SU-DHL-6 (cell line): ENCODE results near the gene RAPGEF4.

Source experiments
- H2AFZ ChIP-seq: fragments of 200-600 bp; sonication (generic); 2 replicates; pipeline ENCODE4 v1.6.1; 2014; ENCODE audit warnings: low read depth, mild to moderate bottlenecking, moderate library complexity, mixed read lengths, antibody characterized with exemption, low read length; ENCODE audit not compliant: severe bottlenecking
- H3F3A ChIP-seq: fragments of 200-600 bp; shearing (Covaris generic); 2 replicates; pipeline ENCODE4 v1.6.0; 2016; ENCODE audit warnings: antibody characterized with exemption, mild to moderate bottlenecking; ENCODE audit not compliant: insufficient read depth
- H3K27ac ChIP-seq: fragments of 200-600 bp; sonication (generic); 2 replicates; pipeline ENCODE4 v1.5.1; 2016; ENCODE audit warnings: low read depth, mild to moderate bottlenecking, low read length, moderate library complexity, mixed read lengths
- H3K27me3 ChIP-seq: fragments of 200-600 bp; sonication (generic), shearing (Covaris generic); 2 replicates; pipeline ENCODE4 v1.6.0; 2014; ENCODE audit warnings: mild to moderate bottlenecking, low read length
- H3K36me3 ChIP-seq: fragments of 200-600 bp; sonication (generic); 2 replicates; pipeline ENCODE4 v1.6.1; 2014; ENCODE audit warnings: mild to moderate bottlenecking, low read length, mixed read lengths
- H3K4me2 ChIP-seq: fragments of 300-600, 200-600 bp; shearing (Covaris generic), sonication (generic); 2 replicates; pipeline ENCODE4 v1.6.0; 2014; ENCODE audit warnings: low read length, low read depth, mild to moderate bottlenecking; ENCODE audit not compliant: poor library complexity, severe bottlenecking
- H3K4me3 ChIP-seq: fragments of 200-600 bp; sonication (generic); 2 replicates; pipeline ENCODE4 v1.5.1; 2014; ENCODE audit warnings: antibody characterized with exemption, low read length, mild to moderate bottlenecking, mixed read lengths; ENCODE audit not compliant: insufficient read depth, poor library complexity, severe bottlenecking
- H3K79me2 ChIP-seq: fragments of 200-600 bp; sonication (generic); 2 replicates; pipeline ENCODE4 v1.6.1; 2014; ENCODE audit warnings: mild to moderate bottlenecking, low read length, moderate library complexity; ENCODE audit not compliant: insufficient read depth
- H3K9ac ChIP-seq: fragments of 200-600 bp; sonication (generic); 2 replicates; pipeline ENCODE4 v1.7.0; 2014; ENCODE audit warnings: mild to moderate bottlenecking, low read length
- H3K9me2 ChIP-seq: fragments of 200-600 bp; sonication (generic); replicated peaks from 2 replicates; pipeline ENCODE4 v1.6.1; 2014; ENCODE audit warnings: low read length; ENCODE audit not compliant: insufficient read depth
- H3K9me3 ChIP-seq: fragments of 200-600 bp; sonication (generic); 2 replicates; pipeline ENCODE4 v1.6.1; 2014; ENCODE audit warnings: low read length, mixed read lengths; ENCODE audit not compliant: insufficient read depth
- H4K20me1 ChIP-seq: fragments of 200-600 bp; sonication (generic); 2 replicates; pipeline ENCODE4 v1.6.1; 2014; ENCODE audit warnings: low read depth, mild to moderate bottlenecking, antibody characterized with exemption, low read length, moderate library complexity, mixed read lengths
- EZH2phosphoT487 ChIP-seq: fragments of 200-600 bp; sonication (generic), shearing (Covaris generic); conservative IDR thresholded peaks from 2 replicates; pipeline ENCODE4 v1.6.1; 2018; ENCODE audit warnings: mild to moderate bottlenecking, antibody characterized with exemption, low read length, moderate library complexity, mixed read lengths
- TF ChIP-seq, protein P1 (sequence below): fragments of 200-600 bp; sonication (generic); IDR thresholded peaks from one replicate; pipeline ENCODE4 v1.5.1; 2017; ENCODE audit warnings: antibody characterized with exemption, mild to moderate bottlenecking, low read length, moderate library complexity; ENCODE audit not compliant: insufficient read depth, poor library complexity, severe bottlenecking

Gene RAPGEF4

DNA sequence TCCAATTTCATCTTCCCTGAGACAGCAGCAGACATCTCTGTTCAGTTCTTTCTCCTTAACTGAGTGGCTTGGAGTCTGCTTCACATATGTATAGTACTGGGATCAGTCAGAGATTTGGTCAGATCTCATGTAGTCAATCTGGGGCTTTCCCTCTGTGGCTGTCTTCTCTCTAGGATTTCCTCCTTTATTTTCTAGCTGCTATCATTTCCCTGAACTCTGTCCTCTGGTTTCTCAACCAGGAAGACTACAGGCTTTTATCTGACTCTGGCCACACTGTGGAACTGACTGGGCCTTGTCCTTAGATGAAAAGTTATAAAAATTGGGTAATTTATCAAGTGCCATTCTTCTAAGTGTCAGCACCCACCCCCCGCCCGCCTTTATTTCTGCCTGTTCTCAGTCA lies 121.0 kb downstream of the RAPGEF4 start:
- TF ChIP-seq EZH2phosphoT487 = no peak
- TF ChIP-seq, protein P1, sequence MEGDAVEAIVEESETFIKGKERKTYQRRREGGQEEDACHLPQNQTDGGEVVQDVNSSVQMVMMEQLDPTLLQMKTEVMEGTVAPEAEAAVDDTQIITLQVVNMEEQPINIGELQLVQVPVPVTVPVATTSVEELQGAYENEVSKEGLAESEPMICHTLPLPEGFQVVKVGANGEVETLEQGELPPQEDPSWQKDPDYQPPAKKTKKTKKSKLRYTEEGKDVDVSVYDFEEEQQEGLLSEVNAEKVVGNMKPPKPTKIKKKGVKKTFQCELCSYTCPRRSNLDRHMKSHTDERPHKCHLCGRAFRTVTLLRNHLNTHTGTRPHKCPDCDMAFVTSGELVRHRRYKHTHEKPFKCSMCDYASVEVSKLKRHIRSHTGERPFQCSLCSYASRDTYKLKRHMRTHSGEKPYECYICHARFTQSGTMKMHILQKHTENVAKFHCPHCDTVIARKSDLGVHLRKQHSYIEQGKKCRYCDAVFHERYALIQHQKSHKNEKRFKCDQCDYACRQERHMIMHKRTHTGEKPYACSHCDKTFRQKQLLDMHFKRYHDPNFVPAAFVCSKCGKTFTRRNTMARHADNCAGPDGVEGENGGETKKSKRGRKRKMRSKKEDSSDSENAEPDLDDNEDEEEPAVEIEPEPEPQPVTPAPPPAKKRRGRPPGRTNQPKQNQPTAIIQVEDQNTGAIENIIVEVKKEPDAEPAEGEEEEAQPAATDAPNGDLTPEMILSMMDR = no peak
- Histone ChIP-seq H2AFZ (no peak overlapping the region), H3K27me3 (no peaks in the 10 kb centered on the region), H3K9me2 (no peaks in the 10 kb centered on the region), H3K9me3 (no peaks in the 10 kb centered on the region), H3K79me2 (no peaks in the 10 kb centered on the region), H4K20me1 (no peaks in the 10 kb centered on the region), H3K27ac (no peak overlapping the region), H3K4me2 (no peak overlapping the region), H3F3A (no peaks in the 10 kb centered on the region), H3K36me3 (no peaks in the 10 kb centered on the region), H3K4me3 (no peak overlapping the region), H3K9ac (no peak overlapping the region)

DNA sequence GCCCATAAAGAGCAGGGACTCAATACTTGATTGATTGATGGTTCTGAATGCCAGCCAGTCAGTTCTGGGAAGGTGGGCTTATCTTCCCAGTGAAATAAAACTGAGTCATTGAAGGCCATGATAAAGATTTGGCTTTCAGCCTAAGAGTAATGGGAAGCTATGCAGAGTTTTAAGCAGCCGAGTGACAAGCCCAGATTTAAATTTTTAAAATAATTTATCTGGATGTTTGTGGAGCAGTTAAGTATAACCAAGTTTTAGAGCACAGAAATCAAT lies 122.8 kb downstream of the RAPGEF4 start:
- Histone ChIP-seq H3K4me3 (no peak overlapping the region), H3K27me3 (no peaks in the 10 kb centered on the region), H3K79me2 (no peaks in the 10 kb centered on the region), H3K4me2 (no peak overlapping the region), H3K9me2 (no peaks in the 10 kb centered on the region), H3K27ac (no peak overlapping the region), H3F3A (no peaks in the 10 kb centered on the region), H4K20me1 (no peaks in the 10 kb centered on the region), H3K9ac (no peak overlapping the region), H3K36me3 (no peaks in the 10 kb centered on the region), H3K9me3 (no peaks in the 10 kb centered on the region), H2AFZ (no peak overlapping the region)
- TF ChIP-seq EZH2phosphoT487 = no peak
- TF ChIP-seq, protein P1 = no peak

DNA sequence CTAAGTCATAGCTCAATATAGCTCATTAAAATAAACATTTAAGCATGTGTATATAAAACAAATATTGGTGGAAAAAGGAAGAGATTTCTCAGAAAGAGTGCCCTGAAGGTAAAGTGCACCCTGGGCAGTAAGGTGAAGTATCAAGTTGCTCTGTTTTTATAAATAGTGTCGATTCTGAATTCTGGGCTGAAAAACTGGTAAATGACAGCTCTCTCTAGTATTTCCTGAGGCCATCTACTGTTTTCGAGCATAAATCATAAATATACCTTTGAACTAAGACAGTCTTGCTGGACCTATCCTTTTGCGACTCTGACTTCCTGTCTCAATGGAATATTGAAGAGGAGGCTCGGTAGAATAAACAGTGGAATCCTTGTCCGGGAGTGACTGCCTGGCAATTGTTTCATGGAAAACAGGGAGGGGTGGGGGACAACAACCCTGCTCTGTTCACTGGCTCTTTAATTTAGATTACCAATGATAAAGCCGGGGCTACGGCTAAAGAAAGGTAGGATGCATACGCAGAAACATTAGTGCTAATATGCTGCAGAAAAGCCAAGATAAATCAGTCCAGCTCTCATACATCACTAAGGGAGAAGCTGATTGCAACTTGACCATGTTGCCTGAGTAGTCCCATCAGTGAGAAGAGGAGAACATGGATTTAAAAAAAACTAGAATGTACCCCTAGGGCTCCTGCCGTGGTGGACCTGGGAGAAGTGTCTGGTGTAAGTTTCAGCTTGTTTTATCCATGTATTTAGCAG lies 124.1 kb downstream of the RAPGEF4 start:
- Histone ChIP-seq H3K36me3 (no peaks in the 10 kb centered on the region), H4K20me1 (no peaks in the 10 kb centered on the region), H3K27me3 (no peaks in the 10 kb centered on the region), H3F3A (no peaks in the 10 kb centered on the region), H2AFZ (no peak overlapping the region), H3K79me2 (no peaks in the 10 kb centered on the region), H3K4me2 (no peak overlapping the region), H3K27ac (no peak overlapping the region), H3K9me2 (no peaks in the 10 kb centered on the region), H3K9ac (no peak overlapping the region), H3K4me3 (no peak overlapping the region), H3K9me3 (no peaks in the 10 kb centered on the region)
- TF ChIP-seq, protein P1 = no peak
- no peak for TF ChIP-seq EZH2phosphoT487
